ENCODE results near the gene IL31RA.

DNA sequence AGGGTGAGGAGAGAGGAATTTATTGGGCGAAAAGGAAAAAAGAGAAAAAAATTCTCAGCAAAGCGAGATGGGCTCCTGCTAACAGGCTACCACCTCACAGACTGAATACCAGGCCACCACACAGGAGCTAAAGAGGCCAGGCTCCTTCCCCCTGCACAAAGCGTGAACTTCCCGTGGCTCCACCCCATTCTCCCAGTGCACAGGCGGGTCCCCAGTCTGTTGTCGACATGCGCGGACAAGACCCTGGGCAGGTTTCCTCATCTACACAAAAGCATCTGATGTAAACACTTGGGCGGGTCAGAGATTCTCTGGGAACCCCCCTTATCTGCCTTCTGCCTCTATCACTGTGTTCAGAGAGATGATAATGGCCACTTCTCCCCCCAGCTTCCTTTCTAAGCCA lies 34.2 kb downstream of the IL31RA start:
- TF ChIP-seq, protein P1, sequence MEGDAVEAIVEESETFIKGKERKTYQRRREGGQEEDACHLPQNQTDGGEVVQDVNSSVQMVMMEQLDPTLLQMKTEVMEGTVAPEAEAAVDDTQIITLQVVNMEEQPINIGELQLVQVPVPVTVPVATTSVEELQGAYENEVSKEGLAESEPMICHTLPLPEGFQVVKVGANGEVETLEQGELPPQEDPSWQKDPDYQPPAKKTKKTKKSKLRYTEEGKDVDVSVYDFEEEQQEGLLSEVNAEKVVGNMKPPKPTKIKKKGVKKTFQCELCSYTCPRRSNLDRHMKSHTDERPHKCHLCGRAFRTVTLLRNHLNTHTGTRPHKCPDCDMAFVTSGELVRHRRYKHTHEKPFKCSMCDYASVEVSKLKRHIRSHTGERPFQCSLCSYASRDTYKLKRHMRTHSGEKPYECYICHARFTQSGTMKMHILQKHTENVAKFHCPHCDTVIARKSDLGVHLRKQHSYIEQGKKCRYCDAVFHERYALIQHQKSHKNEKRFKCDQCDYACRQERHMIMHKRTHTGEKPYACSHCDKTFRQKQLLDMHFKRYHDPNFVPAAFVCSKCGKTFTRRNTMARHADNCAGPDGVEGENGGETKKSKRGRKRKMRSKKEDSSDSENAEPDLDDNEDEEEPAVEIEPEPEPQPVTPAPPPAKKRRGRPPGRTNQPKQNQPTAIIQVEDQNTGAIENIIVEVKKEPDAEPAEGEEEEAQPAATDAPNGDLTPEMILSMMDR (IDR thresholded peaks at IDR 0.05; ENCODE audit: low read depth, low read length) = no peak
- no peak for TF ChIP-seq POLR2A (IDR thresholded peaks at IDR 0.05; ENCODE audit: extremely low read depth, insufficient read length)
- TF ChIP-seq, protein P2, sequence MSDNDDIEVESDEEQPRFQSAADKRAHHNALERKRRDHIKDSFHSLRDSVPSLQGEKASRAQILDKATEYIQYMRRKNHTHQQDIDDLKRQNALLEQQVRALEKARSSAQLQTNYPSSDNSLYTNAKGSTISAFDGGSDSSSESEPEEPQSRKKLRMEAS (IDR thresholded peaks at IDR 0.05; ENCODE audit: low read depth, low read length) = no peak
- no peak for TF ChIP-seq MYC (IDR thresholded peaks at IDR 0.05; ENCODE audit: low read depth, low read length)
